Neural progenitor cell (in vitro differentiated cells): ENCODE data around the gene TRAF2.

Source experiments
- EZH2 ChIP-seq: fragments of 200-600 bp; sonication (generic); IDR thresholded peaks from 2 replicates; pipeline ENCODE4 v1.6.1; 2017; ENCODE audit warnings: antibody characterized with exemption, mild to moderate bottlenecking, moderate library complexity
- TF ChIP-seq, protein P1 (sequence below): fragments of 200-600 bp; sonication (generic); IDR thresholded peaks from 2 replicates; pipeline ENCODE4 v1.5.1; 2017; ENCODE audit warnings: antibody characterized with exemption, mild to moderate bottlenecking

DNA sequence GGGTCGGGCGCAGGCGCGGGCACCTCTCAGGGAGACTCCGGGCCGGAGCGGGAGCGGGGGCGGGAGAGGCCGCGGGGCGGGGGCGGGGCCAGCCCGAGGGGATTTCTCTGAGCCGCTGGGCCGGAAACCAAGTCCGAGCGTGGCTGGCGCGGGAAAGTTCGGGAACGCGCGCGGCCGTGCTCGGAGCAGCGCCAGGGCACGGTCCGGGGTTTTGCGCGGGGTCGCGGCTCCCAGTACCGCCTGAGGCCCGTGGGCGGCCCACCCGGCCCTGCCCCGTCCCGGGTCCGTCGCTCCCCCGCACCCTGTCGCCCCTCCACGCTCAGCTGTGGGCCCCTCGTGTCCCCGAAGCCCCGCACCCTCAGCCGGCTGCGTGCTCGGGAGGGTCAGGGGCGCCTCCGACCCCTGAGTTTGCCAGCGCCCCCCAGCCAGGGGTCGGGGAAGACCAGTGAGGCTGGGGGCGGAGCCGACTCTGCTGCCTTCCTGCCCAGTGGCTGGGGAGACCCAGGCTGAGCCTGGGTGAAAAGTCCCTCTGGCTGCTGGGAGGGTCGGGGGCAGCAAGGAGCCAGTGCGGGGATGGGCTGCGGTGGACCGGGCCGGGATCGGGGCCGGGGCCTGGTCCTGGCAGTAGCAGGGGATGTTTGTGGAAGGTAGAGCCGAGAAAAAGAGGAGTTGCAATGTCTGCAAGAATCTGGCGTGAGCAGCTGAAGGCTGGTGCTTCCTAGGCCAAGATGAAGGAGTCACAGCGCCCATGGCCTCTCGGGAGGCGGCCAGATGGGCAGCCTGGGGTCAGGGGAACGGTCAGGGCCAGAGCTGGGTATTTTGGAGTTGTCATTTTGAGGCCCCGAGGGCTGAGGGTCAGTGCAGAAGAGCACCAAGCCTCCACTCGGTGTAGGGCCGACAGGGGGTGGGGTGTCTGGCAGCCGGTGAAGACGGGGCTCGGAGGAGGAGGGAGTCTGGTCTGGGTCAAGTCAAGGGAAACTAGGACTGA lies 588 bp downstream of the TRAF2 start:
- TF ChIP-seq EZH2 = no peak
- TF ChIP-seq, protein P1, sequence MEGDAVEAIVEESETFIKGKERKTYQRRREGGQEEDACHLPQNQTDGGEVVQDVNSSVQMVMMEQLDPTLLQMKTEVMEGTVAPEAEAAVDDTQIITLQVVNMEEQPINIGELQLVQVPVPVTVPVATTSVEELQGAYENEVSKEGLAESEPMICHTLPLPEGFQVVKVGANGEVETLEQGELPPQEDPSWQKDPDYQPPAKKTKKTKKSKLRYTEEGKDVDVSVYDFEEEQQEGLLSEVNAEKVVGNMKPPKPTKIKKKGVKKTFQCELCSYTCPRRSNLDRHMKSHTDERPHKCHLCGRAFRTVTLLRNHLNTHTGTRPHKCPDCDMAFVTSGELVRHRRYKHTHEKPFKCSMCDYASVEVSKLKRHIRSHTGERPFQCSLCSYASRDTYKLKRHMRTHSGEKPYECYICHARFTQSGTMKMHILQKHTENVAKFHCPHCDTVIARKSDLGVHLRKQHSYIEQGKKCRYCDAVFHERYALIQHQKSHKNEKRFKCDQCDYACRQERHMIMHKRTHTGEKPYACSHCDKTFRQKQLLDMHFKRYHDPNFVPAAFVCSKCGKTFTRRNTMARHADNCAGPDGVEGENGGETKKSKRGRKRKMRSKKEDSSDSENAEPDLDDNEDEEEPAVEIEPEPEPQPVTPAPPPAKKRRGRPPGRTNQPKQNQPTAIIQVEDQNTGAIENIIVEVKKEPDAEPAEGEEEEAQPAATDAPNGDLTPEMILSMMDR = no peak
